WTC11 (cell line): Measurements from ENCODE around the gene ENTPD6. TPM values are rescaled to one million over a fixed set of nuclear protein-coding genes. Genes with fewer than 3 reads are reported as not detected.

Experiments
- ATAC-seq: fragments of 200-7000 bp; cut with Tn5 transposase; 2 replicates; pipeline ENCODE4 v1.10.0; 2021; ENCODE audit warnings: mild to moderate bottlenecking, moderate library complexity
- CTCF ChIA-PET: fragments of 300-600 bp; sonication (Branson Sonifier 250); formaldehyde crosslinking; loops from one replicate; lab custom pipeline; 2021; ENCODE audit warnings: antibody characterized with exemption; lab: Charles Lee
- POLR2A ChIA-PET: fragments of 350-600 bp; sonication (Branson Sonifier 250); formaldehyde crosslinking; loops from one replicate; lab custom pipeline; 2021; ENCODE audit warnings: antibody characterized with exemption; lab: Charles Lee
- DNase-seq: peaks from one replicate; pipeline ENCODE4 v3.0.0; 2021; ENCODE audit warnings: low spot score
- H3K27ac Mint-ChIP-seq: 2 replicates; pipeline ENCODE4 v1.8.0; 2021; ENCODE audit warnings: mixed read lengths
- H3K27me3 Mint-ChIP-seq: 2 replicates; pipeline ENCODE4 v1.8.0; 2021; ENCODE audit warnings: low read depth, mild to moderate bottlenecking, moderate library complexity, mixed read lengths
- H3K36me3 Mint-ChIP-seq: 2 replicates; pipeline ENCODE4 v1.8.0; 2021; ENCODE audit warnings: mixed read lengths
- H3K4me1 Mint-ChIP-seq: 2 replicates; pipeline ENCODE4 v1.8.0; 2022; ENCODE audit warnings: mixed read lengths
- H3K4me3 Mint-ChIP-seq: 2 replicates; pipeline ENCODE4 v1.8.0; 2021; ENCODE audit warnings: mild to moderate bottlenecking, moderate library complexity, mixed read lengths
- H3K9me3 Mint-ChIP-seq: 2 replicates; pipeline ENCODE4 v1.8.0; 2021; ENCODE audit warnings: mixed read lengths
- ELF4 ChIP-seq: sonication (generic); formaldehyde crosslinking; IDR thresholded peaks from 2 replicates; pipeline ENCODE4 v1.8.1; 2022; ENCODE audit warnings: low read depth, mild to moderate bottlenecking, moderate library complexity, missing genetic modification reagents
- EMX1 ChIP-seq: fragments of 250-450 bp; sonication (Bioruptor Pico); IDR thresholded peaks from 2 replicates; pipeline ENCODE4 v1.8.0; 2021; ENCODE audit warnings: mild to moderate bottlenecking
- FOXJ3 ChIP-seq: sonication (generic); formaldehyde crosslinking; IDR thresholded peaks from 2 replicates; pipeline ENCODE4 v1.9.0; 2021; ENCODE audit warnings: missing genetic modification reagents, mild to moderate bottlenecking, borderline replicate concordance
- GABPB1 ChIP-seq: sonication (generic); formaldehyde crosslinking; IDR thresholded peaks from 2 replicates; pipeline ENCODE4 v1.8.1; 2023; ENCODE audit warnings: mild to moderate bottlenecking, missing genetic modification reagents
- GTF2I ChIP-seq: fragments of 250-450 bp; sonication (Bioruptor Pico); conservative IDR thresholded peaks from 2 replicates; pipeline ENCODE4 v1.4.0; 2021; ENCODE audit warnings: mild to moderate bottlenecking
- JAZF1 ChIP-seq: fragments of 250-450 bp; sonication (Bioruptor Pico); IDR thresholded peaks from 2 replicates; pipeline ENCODE4 v1.9.0; 2021; ENCODE audit warnings: moderate library complexity, mild to moderate bottlenecking, inconsistent platforms
- PRRX2 ChIP-seq: fragments of 250-450 bp; sonication (Bioruptor Pico); IDR thresholded peaks from 2 replicates; pipeline ENCODE4 v1.8.0; 2021; ENCODE audit warnings: mild to moderate bottlenecking
- RELA ChIP-seq: sonication (generic); formaldehyde crosslinking; IDR thresholded peaks from 2 replicates; pipeline ENCODE4 v1.8.1; 2022; ENCODE audit warnings: missing genetic modification reagents, mild to moderate bottlenecking, borderline replicate concordance
- SMAD3 ChIP-seq: sonication (generic); formaldehyde crosslinking; IDR thresholded peaks from 2 replicates; pipeline ENCODE4 v1.8.0; 2022; ENCODE audit warnings: missing genetic modification reagents, mild to moderate bottlenecking, borderline replicate concordance
- TP53 ChIP-seq: sonication (generic); formaldehyde crosslinking; IDR thresholded peaks from 2 replicates; pipeline ENCODE4 v1.8.1; 2023; ENCODE audit warnings: mild to moderate bottlenecking, missing genetic modification reagents
- ZNF121 ChIP-seq: sonication (generic); formaldehyde crosslinking; IDR thresholded peaks from 2 replicates; pipeline ENCODE4 v1.8.0; 2023; ENCODE audit warnings: missing genetic modification reagents
- ZNF232 ChIP-seq: sonication (generic); formaldehyde crosslinking; IDR thresholded peaks from 2 replicates; pipeline ENCODE4 v1.8.0; 2022; ENCODE audit warnings: mild to moderate bottlenecking, missing genetic modification reagents
- ZNF416 ChIP-seq: fragments of 250-450 bp; sonication (Bioruptor Pico); IDR thresholded peaks from 2 replicates; pipeline ENCODE4 v1.9.0; 2021; ENCODE audit warnings: mild to moderate bottlenecking, inconsistent platforms
- total RNA-seq: library from RNA; stranded (reverse); gene quantifications from 3 replicates; pipeline ENCODE4 v1.2.3, GENCODE V29; 2021
- TF ChIP-seq, protein P1 (sequence below): sonication (generic); formaldehyde crosslinking; conservative IDR thresholded peaks from 2 replicates; pipeline ENCODE4 v1.8.1; 2023; ENCODE audit warnings: mild to moderate bottlenecking, low read depth, missing genetic modification reagents, moderate library complexity
- TF ChIP-seq, protein P2 (sequence below): fragments of 250-450 bp; sonication (Bioruptor Pico); IDR thresholded peaks from 2 replicates; pipeline ENCODE4 v2.1.2; 2022; ENCODE audit warnings: mild to moderate bottlenecking, moderate library complexity
- TF ChIP-seq, protein P3 (sequence below): sonication (generic); formaldehyde crosslinking; conservative IDR thresholded peaks from 2 replicates; pipeline ENCODE4 v1.8.1; 2022; ENCODE audit warnings: mild to moderate bottlenecking, missing genetic modification reagents
- TF ChIP-seq, protein P4 (sequence below): fragments of 250-450 bp; sonication (Bioruptor Pico); IDR thresholded peaks from 2 replicates; pipeline ENCODE4 v1.9.0; 2021; ENCODE audit warnings: mild to moderate bottlenecking
- TF ChIP-seq, protein P5 (sequence below): sonication (generic); formaldehyde crosslinking; IDR thresholded peaks from 2 replicates; pipeline ENCODE4 v1.8.1; 2023; ENCODE audit warnings: mild to moderate bottlenecking, moderate library complexity, missing genetic modification reagents
- TF ChIP-seq, protein P6 (sequence below): fragments of 250-450 bp; sonication (Bioruptor Pico); IDR thresholded peaks from 2 replicates; pipeline ENCODE4 v1.9.0; 2021; ENCODE audit warnings: moderate library complexity, mild to moderate bottlenecking, inconsistent platforms, borderline replicate concordance
- TF ChIP-seq, protein P7 (sequence below): sonication (generic); formaldehyde crosslinking; IDR thresholded peaks from 2 replicates; pipeline ENCODE4 v1.8.1; 2022; ENCODE audit warnings: mild to moderate bottlenecking, moderate library complexity, missing genetic modification reagents

ENTPD6 gene
- total RNA-seq, 1 experiment from 2014 or later: 56.9 TPM

DNA sequence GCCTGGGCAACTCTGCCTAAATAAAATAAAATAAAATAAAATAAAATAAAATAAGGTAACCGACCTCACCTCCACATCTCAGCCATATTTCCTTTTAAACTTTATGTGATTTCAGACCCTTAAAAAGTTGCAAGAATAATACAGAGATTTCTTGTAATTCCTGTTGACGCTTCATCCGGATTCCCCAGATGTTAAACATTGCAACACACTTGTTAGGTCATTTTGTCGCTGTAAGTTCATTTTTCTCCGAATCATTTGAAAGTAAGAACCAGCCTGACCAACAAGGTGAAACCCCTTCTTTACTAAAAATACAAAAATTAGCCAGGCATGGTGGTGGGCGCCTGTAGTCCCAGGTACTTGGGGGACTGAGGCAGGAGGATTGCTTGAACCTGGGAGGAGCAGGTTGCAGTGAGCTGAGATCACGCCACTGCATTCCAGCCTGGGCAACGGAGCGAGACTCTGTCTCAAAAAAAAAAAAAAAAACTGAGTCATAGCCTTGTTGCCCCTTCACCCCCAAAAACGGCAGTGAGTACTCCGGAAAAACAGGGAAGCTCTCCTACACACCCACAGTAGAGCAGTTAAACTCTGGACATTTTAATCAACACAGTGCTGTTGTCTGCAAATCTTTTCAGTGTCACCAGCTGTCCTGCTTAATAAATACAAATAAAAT is 58.2 kb downstream of the ENTPD6 start:
- CTCF ChIA-PET: interaction anchor here (1.6 kb wide), 1 partner anchor 145 kb away, joined by 7 read pairs; no protein-coding TSS in a partner anchor
- DNase-seq (no peak), ATAC-seq (no peak)
- Mint-ChIP-seq H3K4me3 (no peak overlapping the region), H3K27ac (no peak overlapping the region), H3K36me3 (peaks cover 9% of the 10 kb centered on the region; the same call in 1 of the 2 replicates), H3K4me1 (peaks cover 25% of the 10 kb centered on the region), H3K27me3 (no peaks in the 10 kb centered on the region), H3K9me3 (no peaks in the 10 kb centered on the region)
- POLR2A ChIA-PET: no interaction called here
- no peak for TF ChIP-seq ZNF416 (CRISPR knock-in tag)
- TF ChIP-seq, protein P1, sequence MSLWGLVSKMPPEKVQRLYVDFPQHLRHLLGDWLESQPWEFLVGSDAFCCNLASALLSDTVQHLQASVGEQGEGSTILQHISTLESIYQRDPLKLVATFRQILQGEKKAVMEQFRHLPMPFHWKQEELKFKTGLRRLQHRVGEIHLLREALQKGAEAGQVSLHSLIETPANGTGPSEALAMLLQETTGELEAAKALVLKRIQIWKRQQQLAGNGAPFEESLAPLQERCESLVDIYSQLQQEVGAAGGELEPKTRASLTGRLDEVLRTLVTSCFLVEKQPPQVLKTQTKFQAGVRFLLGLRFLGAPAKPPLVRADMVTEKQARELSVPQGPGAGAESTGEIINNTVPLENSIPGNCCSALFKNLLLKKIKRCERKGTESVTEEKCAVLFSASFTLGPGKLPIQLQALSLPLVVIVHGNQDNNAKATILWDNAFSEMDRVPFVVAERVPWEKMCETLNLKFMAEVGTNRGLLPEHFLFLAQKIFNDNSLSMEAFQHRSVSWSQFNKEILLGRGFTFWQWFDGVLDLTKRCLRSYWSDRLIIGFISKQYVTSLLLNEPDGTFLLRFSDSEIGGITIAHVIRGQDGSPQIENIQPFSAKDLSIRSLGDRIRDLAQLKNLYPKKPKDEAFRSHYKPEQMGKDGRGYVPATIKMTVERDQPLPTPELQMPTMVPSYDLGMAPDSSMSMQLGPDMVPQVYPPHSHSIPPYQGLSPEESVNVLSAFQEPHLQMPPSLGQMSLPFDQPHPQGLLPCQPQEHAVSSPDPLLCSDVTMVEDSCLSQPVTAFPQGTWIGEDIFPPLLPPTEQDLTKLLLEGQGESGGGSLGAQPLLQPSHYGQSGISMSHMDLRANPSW (CRISPR knock-in tag): no peak
- TF ChIP-seq TP53 (CRISPR knock-in tag): no peak
- TF ChIP-seq PRRX2 (CRISPR knock-in tag): no peak
- TF ChIP-seq GTF2I (CRISPR knock-in tag): no peak
- TF ChIP-seq, protein P2, sequence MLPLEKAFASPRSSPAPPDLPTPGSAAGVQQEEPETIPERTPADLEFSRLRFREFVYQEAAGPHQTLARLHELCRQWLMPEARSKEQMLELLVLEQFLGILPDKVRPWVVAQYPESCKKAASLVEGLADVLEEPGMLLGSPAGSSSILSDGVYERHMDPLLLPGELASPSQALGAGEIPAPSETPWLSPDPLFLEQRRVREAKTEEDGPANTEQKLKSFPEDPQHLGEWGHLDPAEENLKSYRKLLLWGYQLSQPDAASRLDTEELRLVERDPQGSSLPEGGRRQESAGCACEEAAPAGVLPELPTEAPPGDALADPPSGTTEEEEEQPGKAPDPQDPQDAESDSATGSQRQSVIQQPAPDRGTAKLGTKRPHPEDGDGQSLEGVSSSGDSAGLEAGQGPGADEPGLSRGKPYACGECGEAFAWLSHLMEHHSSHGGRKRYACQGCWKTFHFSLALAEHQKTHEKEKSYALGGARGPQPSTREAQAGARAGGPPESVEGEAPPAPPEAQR (CRISPR knock-in tag): no peak
- TF ChIP-seq, protein P3, sequence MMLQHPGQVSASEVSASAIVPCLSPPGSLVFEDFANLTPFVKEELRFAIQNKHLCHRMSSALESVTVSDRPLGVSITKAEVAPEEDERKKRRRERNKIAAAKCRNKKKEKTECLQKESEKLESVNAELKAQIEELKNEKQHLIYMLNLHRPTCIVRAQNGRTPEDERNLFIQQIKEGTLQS (CRISPR knock-in tag): no peak
- TF ChIP-seq ZNF232: no peak
- TF ChIP-seq FOXJ3: no peak
- no peak for TF ChIP-seq EMX1
- TF ChIP-seq, protein P4, sequence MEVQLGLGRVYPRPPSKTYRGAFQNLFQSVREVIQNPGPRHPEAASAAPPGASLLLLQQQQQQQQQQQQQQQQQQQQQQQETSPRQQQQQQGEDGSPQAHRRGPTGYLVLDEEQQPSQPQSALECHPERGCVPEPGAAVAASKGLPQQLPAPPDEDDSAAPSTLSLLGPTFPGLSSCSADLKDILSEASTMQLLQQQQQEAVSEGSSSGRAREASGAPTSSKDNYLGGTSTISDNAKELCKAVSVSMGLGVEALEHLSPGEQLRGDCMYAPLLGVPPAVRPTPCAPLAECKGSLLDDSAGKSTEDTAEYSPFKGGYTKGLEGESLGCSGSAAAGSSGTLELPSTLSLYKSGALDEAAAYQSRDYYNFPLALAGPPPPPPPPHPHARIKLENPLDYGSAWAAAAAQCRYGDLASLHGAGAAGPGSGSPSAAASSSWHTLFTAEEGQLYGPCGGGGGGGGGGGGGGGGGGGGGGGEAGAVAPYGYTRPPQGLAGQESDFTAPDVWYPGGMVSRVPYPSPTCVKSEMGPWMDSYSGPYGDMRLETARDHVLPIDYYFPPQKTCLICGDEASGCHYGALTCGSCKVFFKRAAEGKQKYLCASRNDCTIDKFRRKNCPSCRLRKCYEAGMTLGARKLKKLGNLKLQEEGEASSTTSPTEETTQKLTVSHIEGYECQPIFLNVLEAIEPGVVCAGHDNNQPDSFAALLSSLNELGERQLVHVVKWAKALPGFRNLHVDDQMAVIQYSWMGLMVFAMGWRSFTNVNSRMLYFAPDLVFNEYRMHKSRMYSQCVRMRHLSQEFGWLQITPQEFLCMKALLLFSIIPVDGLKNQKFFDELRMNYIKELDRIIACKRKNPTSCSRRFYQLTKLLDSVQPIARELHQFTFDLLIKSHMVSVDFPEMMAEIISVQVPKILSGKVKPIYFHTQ (CRISPR knock-in tag): no peak
- TF ChIP-seq RELA (CRISPR knock-in tag): no peak
- TF ChIP-seq, protein P5, sequence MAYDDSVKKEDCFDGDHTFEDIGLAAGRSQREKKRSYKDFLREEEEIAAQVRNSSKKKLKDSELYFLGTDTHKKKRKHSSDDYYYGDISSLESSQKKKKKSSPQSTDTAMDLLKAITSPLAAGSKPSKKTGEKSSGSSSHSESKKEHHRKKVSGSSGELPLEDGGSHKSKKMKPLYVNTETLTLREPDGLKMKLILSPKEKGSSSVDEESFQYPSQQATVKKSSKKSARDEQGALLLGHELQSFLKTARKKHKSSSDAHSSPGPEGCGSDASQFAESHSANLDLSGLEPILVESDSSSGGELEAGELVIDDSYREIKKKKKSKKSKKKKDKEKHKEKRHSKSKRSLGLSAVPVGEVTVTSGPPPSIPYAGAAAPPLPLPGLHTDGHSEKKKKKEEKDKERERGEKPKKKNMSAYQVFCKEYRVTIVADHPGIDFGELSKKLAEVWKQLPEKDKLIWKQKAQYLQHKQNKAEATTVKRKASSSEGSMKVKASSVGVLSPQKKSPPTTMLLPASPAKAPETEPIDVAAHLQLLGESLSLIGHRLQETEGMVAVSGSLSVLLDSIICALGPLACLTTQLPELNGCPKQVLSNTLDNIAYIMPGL (CRISPR knock-in tag): no peak
- TF ChIP-seq ZNF121 (CRISPR knock-in tag): no peak
- TF ChIP-seq, protein P6, sequence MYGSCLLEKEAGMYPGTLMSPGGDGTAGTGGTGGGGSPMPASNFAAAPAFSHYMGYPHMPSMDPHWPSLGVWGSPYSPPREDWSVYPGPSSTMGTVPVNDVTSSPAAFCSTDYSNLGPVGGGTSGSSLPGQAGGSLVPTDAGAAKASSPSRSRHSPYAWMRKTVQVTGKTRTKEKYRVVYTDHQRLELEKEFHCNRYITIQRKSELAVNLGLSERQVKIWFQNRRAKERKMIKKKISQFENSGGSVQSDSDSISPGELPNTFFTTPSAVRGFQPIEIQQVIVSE (CRISPR knock-in tag): no peak

DNA sequence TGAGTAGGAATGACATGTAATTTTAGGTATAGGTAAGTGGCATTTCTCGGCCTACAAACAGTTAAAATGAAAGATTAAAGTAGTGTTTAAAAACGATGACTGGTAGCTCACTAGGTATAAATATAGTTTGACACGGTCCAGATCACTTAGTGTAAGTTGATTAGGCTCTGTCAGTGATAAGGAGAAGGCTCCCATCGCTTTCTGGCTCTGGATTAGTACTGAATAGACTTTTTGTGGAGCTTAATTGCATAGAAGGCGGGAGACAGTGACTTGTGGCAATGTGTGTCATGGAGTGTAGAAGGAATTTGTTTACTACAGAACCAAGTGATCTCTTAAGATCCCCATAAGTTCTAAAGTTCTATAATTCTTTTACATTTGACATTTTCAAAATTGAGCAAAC is 59.1 kb downstream of the ENTPD6 start:
- peaks cover 17% of the 10 kb centered on the region for H3K4me1 Mint-ChIP-seq
- ChIA-PET CTCF (interaction anchor here (1.6 kb wide), 1 partner anchor 145 kb away, joined by 7 read pairs; no protein-coding TSS in a partner anchor), POLR2A (no interaction called here)
- no peaks in the 10 kb centered on the region for H3K27me3 Mint-ChIP-seq
- no peak overlapping the region for H3K27ac Mint-ChIP-seq
- no peaks in the 10 kb centered on the region for H3K9me3 Mint-ChIP-seq
- peaks cover 16% of the 10 kb centered on the region for H3K36me3 Mint-ChIP-seq
- ATAC-seq (no peak), DNase-seq (no peak)
- H3K4me3 Mint-ChIP-seq: no peak overlapping the region
- TF ChIP-seq ZNF416 (CRISPR knock-in tag) (no peak), JAZF1 (no peak), GABPB1 (CRISPR knock-in tag) (no peak), ELF4 (CRISPR knock-in tag) (no peak), SMAD3 (CRISPR knock-in tag) (no peak), PRRX2 (CRISPR knock-in tag) (no peak)
- TF ChIP-seq, protein P3 (CRISPR knock-in tag): no peak
- TF ChIP-seq, protein P7, sequence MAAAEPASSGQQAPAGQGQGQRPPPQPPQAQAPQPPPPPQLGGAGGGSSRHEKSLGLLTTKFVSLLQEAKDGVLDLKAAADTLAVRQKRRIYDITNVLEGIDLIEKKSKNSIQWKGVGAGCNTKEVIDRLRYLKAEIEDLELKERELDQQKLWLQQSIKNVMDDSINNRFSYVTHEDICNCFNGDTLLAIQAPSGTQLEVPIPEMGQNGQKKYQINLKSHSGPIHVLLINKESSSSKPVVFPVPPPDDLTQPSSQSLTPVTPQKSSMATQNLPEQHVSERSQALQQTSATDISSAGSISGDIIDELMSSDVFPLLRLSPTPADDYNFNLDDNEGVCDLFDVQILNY: no peak
- TF ChIP-seq, protein P2 (CRISPR knock-in tag): no peak
